Heart right ventricle (tissue), 16 donors: ENCODE data around the gene HINT2. TPM values are rescaled to one million over a fixed set of nuclear protein-coding genes. Genes with fewer than 3 reads are reported as not detected.
A peak's percentile ranks its signal among the peaks of the same experiment; 100 is the strongest.

Experiments used
- ATAC-seq, 8 donors: fragments of 200-7000 bp; cut with Tn5 transposase; one replicate each; pipeline ENCODE4 v1.9.1; 2020; ENCODE audit warnings: mild to moderate bottlenecking in 8 of 8, moderate library complexity in 8 of 8, moderate number of reproducible peaks in 1 of 8
- DNase-seq, 2 donors: peaks; one replicate each; pipeline ENCODE4 v3.0.0-alpha.2; 2020
- H3K27ac ChIP-seq, 10 donors: fragments of 200-600 bp; sonication (generic) in 2 of 10; one replicate each; pipeline versions ENCODE4 v1.5.0 to v1.8.0; 2020 to 2022; ENCODE audit warnings: mild to moderate bottlenecking in 3 of 10
- H3K27me3 ChIP-seq, 7 donors: fragments of 200-600 bp; one replicate each; pipeline ENCODE4 v1.8.0; 2021 to 2022; ENCODE audit warnings: mild to moderate bottlenecking in 2 of 7
- H3K36me3 ChIP-seq, 9 donors: fragments of 200-600 bp; sonication (generic) in 1 of 9; one replicate each; pipeline versions ENCODE4 v1.5.0 to v1.8.0; 2020 to 2022; ENCODE audit warnings: mild to moderate bottlenecking in 2 of 9
- H3K4me1 ChIP-seq, 9 donors: fragments of 200-600 bp; sonication (generic) in 1 of 9; one replicate each; pipeline versions ENCODE4 v1.5.0 to v1.8.0; 2020 to 2022; ENCODE audit warnings: mild to moderate bottlenecking in 4 of 9
- H3K4me3 ChIP-seq, 10 donors: fragments of 200-600 bp; sonication (generic) in 2 of 10; one replicate each; pipeline versions ENCODE4 v1.5.0 to v1.8.0; 2020 to 2022; ENCODE audit warnings: mild to moderate bottlenecking in 7 of 10, moderate library complexity in 2 of 10
- H3K9me3 ChIP-seq, 11 donors: fragments of 200-600 bp in 10 of 11; sonication (generic) in 2 of 11; one replicate each; pipeline versions ENCODE4 v1.5.0 to v1.8.0; 2013 to 2022; ENCODE audit warnings: mild to moderate bottlenecking in 2 of 11, control low read depth in 1 of 11, moderate library complexity in 1 of 11
- WGBS, 2 donors: extraction: QIAGEN DNeasy Blood & Tissue Kit; methylation state at CpG; one replicate each; pipeline ENCODE4 v1.1.7; 2013; ENCODE audit warnings: inconsistent platforms in 1 of 2; 5-methylcytosine and 5-hydroxymethylcytosine counted together
- intact Hi-C, 10 donors: fragments of 100-400 bp; cut with DNase I; formaldehyde crosslinking; loops; one replicate each; pipeline versions ENCODE4 v1.11.1 to v1.14.2; 2022
- polyA plus RNA-seq, 2 donors: library from polyadenylated mRNA; stranded (reverse); fragments of 200-250 nt; gene quantifications; one replicate each; pipeline ENCODE4 v1.2.3, GENCODE V29; 2013
- total RNA-seq, 10 donors: library from RNA; stranded (reverse); fragmentation: NEBNext Ultra II Directional in 3 of 10; extraction: Animal tissue kit (Norgen Biotek cat#: 25700) in 3 of 10; gene quantifications; one replicate each; pipeline versions ENCODE4 v1.2.1 to v1.2.4, GENCODE V29; 2021 to 2023
- TF ChIP-seq, protein P1 (sequence below), 9 donors: fragments of 200-600 bp; sonication (generic) in 2 of 9; IDR thresholded peaks; one replicate each; pipeline versions ENCODE4 v1.5.0 to v1.8.0; 2021 to 2022; ENCODE audit warnings: antibody characterized with exemption in 9 of 9, mild to moderate bottlenecking in 5 of 9, moderate library complexity in 1 of 9
- donor health status: Arrhythmogenic right ventricular cardiomyopathy.
- donor health status: ischemic (EF 13 %, LVEDD 7.1; RV severe dilation, severe dysfunction).
- donor health status: healthy with polysubstance abuse.
- donor health status: DM: no; HTN: yes; CAD: no.
- donor health status: DM: no; HTN: no; CAD: no.
- donor health status: ischemic (EF 25% LVEDD 6.9; RV normal size, moderate dysfunction).
- donor health status: ischemic (EF 25% LVEDD 5.7; RV mildly dilated, moderate dysfunction).
- donor health status: healthy.
- donor health status: DM: yes; HTN: yes; CAD: no.
- donor health status: Ischemic cardiomyopathy.
- donor health status: ischemic (EF 35%, LVEDD 5.7; RV mildly dilated, moderate dysfunction).
- donor health status: nonischemic (EF 11% LVEDD 7.7; RV severe dilation, severe dysfunction).
- donor health status: DM: yes; HTN: yes; CAD: no.
- donor health status: PGD.
- donor health status: ischemic (EF 29% LVEDD 5.4; RV normal size, mild dysfunction).
- donor health status: nonischemic (EF 23%, LVEDD 6.1; RV moderate dilation, normal function).

HINT2 gene
- total and polyA plus RNA-seq, 12 donors = 56.8 to 120 (median 76.7) TPM

DNA sequence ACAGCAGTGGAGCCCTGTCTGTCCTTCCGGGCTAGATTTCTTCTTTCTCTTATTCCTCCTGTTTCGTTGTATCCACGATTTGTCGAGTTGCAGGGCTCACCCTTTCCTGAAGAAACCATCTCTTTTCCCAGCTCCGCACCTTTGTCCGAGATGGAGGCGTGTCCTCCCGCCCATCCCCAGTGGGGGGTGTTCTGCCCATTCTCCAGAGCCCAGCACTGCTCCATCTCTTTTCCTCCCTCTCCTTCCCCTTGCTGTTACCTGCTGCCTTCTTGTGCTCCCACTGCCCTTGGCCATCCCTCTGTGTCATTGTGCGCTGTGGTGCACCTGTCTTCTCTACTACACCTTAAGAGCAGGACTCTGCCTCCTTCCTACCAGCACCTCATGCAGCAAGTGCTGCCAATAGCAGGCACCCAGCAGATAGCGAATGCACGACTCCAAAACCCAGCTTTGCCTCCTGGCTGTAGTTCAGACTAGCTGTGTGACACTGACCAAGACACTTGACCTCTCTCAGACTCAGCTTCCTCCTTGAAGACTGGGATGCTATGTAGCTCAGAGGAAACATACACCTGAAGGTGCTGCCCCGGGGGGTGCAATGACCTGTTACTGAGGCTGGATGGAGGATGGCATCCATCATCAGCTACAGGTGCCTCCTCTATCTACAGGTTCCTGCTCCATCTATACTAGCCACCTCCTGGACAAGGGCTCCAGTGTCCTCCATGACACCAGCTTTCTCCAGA lies 46.5 kb upstream of the HINT2 start:
- no peak overlapping the region for H3K4me3 ChIP-seq
- no peaks in the 10 kb centered on the region for H3K36me3 ChIP-seq
- no peak for DNase-seq
- intact Hi-C loops = no loop called here
- H3K27ac ChIP-seq = no peak overlapping the region
- WGBS, 2 donors = 67 to 70% methylated on average over 12 of the region's 12 CpGs
- H3K9me3 ChIP-seq = no peaks in the 10 kb centered on the region
- no peak for ATAC-seq
- TF ChIP-seq, protein P1, sequence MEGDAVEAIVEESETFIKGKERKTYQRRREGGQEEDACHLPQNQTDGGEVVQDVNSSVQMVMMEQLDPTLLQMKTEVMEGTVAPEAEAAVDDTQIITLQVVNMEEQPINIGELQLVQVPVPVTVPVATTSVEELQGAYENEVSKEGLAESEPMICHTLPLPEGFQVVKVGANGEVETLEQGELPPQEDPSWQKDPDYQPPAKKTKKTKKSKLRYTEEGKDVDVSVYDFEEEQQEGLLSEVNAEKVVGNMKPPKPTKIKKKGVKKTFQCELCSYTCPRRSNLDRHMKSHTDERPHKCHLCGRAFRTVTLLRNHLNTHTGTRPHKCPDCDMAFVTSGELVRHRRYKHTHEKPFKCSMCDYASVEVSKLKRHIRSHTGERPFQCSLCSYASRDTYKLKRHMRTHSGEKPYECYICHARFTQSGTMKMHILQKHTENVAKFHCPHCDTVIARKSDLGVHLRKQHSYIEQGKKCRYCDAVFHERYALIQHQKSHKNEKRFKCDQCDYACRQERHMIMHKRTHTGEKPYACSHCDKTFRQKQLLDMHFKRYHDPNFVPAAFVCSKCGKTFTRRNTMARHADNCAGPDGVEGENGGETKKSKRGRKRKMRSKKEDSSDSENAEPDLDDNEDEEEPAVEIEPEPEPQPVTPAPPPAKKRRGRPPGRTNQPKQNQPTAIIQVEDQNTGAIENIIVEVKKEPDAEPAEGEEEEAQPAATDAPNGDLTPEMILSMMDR (IDR thresholded peaks at IDR 0.05) = no peak
- peaks cover 0 to 66% (median 5%) of the 10 kb centered on the region in 7 donors for H3K27me3 ChIP-seq
- peaks cover 0 to 30% (median 0%) of the 10 kb centered on the region in 9 donors for H3K4me1 ChIP-seq

DNA sequence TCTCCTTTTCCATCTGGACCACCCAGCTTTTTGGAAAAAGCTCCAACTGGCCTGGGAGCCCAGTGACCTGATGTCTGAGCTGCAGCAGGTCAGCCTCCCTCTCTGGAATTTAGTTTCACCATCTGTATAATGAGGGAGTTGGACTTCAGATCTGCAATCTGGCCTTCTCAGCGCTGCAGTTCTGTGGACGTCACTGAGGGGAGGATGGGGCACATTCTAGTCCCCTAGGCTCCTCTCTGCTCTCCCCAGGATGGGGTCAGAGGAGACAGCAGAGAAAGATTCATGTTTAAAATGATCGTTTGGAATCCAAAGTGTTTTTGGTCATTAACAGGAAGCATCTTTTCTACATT lies 45.1 kb upstream of the HINT2 start:
- intact Hi-C loops = no loop called here
- no peak for ATAC-seq
- Histone ChIP-seq H3K9me3 (no peaks in the 10 kb centered on the region), H3K36me3 (no peaks in the 10 kb centered on the region), H3K27ac (no peak overlapping the region), H3K27me3 (peaks cover 0 to 80% (median 5%) of the 10 kb centered on the region in 7 donors), H3K4me3 (no peak overlapping the region), H3K4me1 (peaks cover 0 to 24% (median 0%) of the 10 kb centered on the region in 9 donors)
- 47 to 60% methylated on average over 3 of the region's 3 CpGs for WGBS, 2 donors
- DNase-seq = no peak
- TF ChIP-seq, protein P1 (IDR thresholded peaks at IDR 0.05) = no peak

DNA sequence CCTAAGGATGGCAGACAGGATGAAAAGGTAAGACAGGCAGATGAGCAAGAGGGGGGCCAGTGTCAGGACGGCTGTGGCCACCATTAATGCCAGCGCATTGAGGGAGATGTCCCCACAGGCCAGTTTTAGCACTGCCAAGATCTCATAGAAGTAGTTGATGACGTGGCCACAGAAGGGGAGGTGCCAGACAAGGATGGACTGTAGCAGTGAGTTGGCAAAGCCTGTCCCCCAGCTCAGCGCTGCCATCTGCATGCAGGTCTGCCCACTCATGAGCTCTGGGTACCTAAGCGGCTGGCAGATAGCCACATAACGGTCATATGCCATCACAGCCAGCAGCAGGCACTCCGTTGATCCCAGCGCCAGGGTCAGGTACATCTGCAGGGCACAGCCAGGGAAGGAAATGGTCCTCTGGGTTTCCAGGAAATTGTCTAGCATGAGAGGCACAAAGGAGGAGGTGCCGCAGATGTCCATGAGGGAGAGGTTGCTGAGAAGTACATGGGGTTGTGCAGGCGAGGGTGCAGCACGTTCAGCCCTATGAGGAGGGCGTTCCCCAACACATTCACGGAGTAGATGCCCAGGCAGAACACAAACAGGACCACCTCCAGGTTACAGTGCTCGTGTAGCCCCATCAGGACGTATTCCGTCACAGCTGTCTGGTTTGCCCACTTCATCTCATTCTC lies 44.6 kb upstream of the HINT2 start:
- ATAC-seq (peak in 5 of 8 donors; percentile 40 to 54 (median 43)), DNase-seq (no peak)
- Histone ChIP-seq H3K27ac (no peak overlapping the region), H3K9me3 (no peaks in the 10 kb centered on the region), H3K4me1 (peaks cover 0 to 24% (median 0%) of the 10 kb centered on the region in 9 donors), H3K4me3 (no peak overlapping the region), H3K36me3 (no peaks in the 10 kb centered on the region), H3K27me3 (peaks cover 0 to 78% (median 5%) of the 10 kb centered on the region in 7 donors)
- 58 to 61% methylated on average over 16 of the region's 16 CpGs for WGBS, 2 donors
- intact Hi-C loops = no loop called here
- TF ChIP-seq, protein P1 (IDR thresholded peaks at IDR 0.05) = peak in 1 of 9 donors; percentile 10

DNA sequence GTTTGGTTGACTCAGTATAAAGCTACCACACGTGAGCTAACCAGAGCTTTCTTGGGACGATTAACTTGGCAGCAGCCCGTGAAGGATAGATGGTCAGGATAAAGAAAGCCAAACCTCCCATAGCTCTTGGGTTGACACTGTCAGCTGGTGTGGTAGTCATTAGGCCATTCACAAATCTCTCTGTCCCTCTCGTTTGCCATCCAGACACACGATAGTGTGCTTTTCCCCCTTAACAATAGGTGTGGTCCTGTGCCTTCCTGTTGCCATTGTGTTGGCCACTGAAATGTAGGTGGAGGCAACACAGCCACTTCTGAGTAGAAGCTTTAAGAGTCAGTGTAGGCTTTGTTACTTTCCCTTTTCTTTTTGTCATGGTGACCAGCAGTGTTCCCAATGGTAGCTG lies 43.6 kb upstream of the HINT2 start:
- TF ChIP-seq, protein P1 (IDR thresholded peaks at IDR 0.05) = no peak
- intact Hi-C loops = no loop called here
- H3K27ac ChIP-seq = no peak overlapping the region
- WGBS, 2 donors = 71 to 78% methylated on average over 5 of the region's 5 CpGs
- no peak overlapping the region for H3K4me3 ChIP-seq
- H3K27me3 ChIP-seq = peaks cover 0 to 79% (median 5%) of the 10 kb centered on the region in 7 donors
- peak in 3 of 8 donors; percentile 18 to 25 (median 22) for ATAC-seq
- H3K4me1 ChIP-seq = peaks cover 0 to 19% (median 0%) of the 10 kb centered on the region in 9 donors
- DNase-seq = no peak
- peaks cover 0 to 8% (median 0%) of the 10 kb centered on the region in 9 donors for H3K36me3 ChIP-seq
- no peaks in the 10 kb centered on the region for H3K9me3 ChIP-seq
